Activated CD8-positive, alpha-beta memory T cell treated with anti-CD3 and anti-CD28 coated beads, Interleukin-2, amount 10 ng/mL, durations not matched to agents 7 days and 5 days (primary cell): ENCODE results near the gene OR10T2. TPM values are rescaled to one million over a fixed set of nuclear protein-coding genes. Genes with fewer than 3 reads are reported as not detected.

Source experiments
- total RNA-seq, 2 experiments: library from RNA; stranded (reverse); gene quantifications; one replicate each; pipeline ENCODE4 v1.2.3, GENCODE V29; 2021

OR10T2 gene
- total RNA-seq, 2 experiments from 2014 or later, result not detected

Other genes with a start within 250 kb of the OR10T2 start
- gene CD1D, start 218.6 kb downstream of the OR10T2 start, total RNA-seq, result not detected
- not detected for gene CD1A, start 145.0 kb downstream of the OR10T2 start, total RNA-seq
- not detected for gene CD1C, start 109.5 kb downstream of the OR10T2 start, total RNA-seq
- not detected for gene CD1B, start 67.9 kb downstream of the OR10T2 start, total RNA-seq
- not detected for gene CD1E, start 45.6 kb downstream of the OR10T2 start, total RNA-seq
- gene OR10K2, start 26.8 kb upstream of the OR10T2 start, total RNA-seq, result not detected
- gene OR10K1, start 62.4 kb upstream of the OR10T2 start, total RNA-seq, result not detected
- gene OR10R2, start 72.8 kb upstream of the OR10T2 start, total RNA-seq, result not detected
- not detected for gene OR6Y1, start 154.9 kb upstream of the OR10T2 start, total RNA-seq
- gene OR6P1, start 171.1 kb upstream of the OR10T2 start, total RNA-seq, result not detected
- not detected for gene OR10X1, start 180.4 kb upstream of the OR10T2 start, total RNA-seq
- gene OR10Z1, start 205.8 kb upstream of the OR10T2 start, total RNA-seq, result not detected